Measurements from ENCODE around the gene GYPE.
"Not testable (repeated sequence)": the region's sequence is repeated elsewhere in the genome, so short reads cannot be mapped to it uniquely, and the experiment has no call there.

GYPE gene

DNA sequence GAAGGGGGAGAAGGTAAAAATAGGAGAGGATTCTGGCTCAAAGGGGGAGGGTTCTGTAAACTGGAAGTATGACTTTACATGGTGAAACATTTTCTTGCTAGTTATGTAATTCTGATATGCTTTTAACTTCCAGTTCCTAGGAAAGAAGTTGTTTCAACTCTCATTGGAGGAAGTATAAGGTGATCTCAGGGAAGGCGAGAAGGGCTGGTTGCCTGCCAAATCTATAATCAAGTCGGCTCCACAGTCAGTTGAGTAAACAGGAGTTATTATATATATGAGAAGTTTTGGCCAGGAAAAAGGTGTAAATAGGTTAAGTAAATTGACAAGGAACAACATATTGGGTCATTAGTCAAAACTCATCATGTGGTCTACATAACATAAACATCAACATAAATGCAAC is 56.1 kb downstream of the GYPE start:
- POLR2A ChIA-PET: not testable (repeated sequence)

DNA sequence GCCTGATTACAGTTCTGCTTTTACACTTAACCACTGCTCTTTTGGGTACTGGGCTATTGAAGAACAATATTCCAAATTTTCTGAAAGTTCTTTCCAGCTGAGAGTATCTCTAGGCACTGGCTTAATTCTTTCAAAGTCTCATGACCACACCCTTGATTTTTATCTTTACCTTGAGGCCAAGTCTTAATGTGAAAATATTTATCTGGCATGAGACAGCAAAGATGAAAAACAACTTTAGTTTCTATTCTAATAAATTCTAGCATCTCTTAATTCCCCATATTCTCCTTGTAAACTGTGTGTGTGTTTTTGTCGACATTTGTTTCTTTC is 61.9 kb downstream of the GYPE start:
- CTCF ChIA-PET; H3K9me3 ChIP-seq (ENCODE audit: control insufficient read depth, insufficient read depth, low read depth, low read length); H3K36me3 ChIP-seq (ENCODE audit: control insufficient read depth in 2 of 2, insufficient read depth in 1 of 2, low read length in 2 of 2); H3K4me1 ChIP-seq (ENCODE audit: control insufficient read depth, insufficient read depth, low read length); H3K27ac ChIP-seq (ENCODE audit: extremely low read depth, low read depth, low read length); H3K4me3 ChIP-seq (ENCODE audit: low read depth, low read length); POLR2A ChIA-PET: not testable (repeated sequence)

More for the DNA sequence above, 56.1 kb downstream of the GYPE start:
- H3K27ac ChIP-seq (ENCODE audit: extremely low read depth, low read depth, low read length); H3K9me3 ChIP-seq (ENCODE audit: control insufficient read depth, insufficient read depth, low read depth, low read length); H3K36me3 ChIP-seq (ENCODE audit: control insufficient read depth in 2 of 2, insufficient read depth in 1 of 2, low read length in 2 of 2); H3K4me3 ChIP-seq (ENCODE audit: low read depth, low read length); CTCF ChIA-PET; H3K4me1 ChIP-seq (ENCODE audit: control insufficient read depth, insufficient read depth, low read length): not testable (repeated sequence)

DNA sequence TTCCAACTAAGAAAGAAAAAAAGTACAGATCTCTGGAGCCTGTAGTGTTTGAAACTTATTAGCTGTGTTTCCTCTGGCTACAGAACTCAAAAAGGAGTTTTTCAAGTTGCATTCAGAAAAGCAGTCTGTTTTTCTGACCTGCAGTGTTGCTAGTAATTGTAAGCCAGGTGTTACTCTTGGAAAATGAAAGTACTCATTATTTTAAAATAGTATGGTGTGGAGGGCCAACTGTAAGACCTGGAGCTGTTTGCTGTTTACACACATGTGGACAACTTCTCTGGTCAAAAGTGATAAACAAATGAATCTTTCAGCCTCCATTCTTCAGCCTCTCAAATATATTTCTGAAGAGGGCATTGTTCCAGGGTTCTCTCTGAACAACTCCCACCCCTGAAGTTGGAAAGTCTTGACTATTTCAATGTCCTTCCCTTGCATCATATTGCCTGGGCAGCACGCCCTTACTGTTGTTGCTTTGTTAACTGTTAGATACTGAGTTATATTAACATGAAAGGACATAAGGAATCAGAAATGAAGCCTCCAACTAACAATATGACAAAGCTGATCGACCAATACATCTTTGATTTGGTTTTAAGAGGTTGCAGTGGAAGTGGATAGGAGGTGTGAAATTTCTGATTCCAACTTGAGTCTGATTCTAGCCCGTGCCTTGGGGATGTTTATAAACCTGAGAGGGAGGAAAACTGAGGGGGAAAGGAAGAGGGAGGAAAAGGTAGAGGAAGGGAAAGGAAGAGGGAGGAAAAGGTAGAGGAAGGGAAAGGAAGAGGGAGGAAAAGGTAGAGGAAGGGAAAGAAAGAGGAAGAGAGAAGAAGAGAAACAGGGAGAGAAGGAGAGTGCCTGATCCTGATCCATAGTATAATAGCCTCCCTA is 62.5 kb downstream of the GYPE start:
- POLR2A ChIA-PET: not testable (repeated sequence)

DNA sequence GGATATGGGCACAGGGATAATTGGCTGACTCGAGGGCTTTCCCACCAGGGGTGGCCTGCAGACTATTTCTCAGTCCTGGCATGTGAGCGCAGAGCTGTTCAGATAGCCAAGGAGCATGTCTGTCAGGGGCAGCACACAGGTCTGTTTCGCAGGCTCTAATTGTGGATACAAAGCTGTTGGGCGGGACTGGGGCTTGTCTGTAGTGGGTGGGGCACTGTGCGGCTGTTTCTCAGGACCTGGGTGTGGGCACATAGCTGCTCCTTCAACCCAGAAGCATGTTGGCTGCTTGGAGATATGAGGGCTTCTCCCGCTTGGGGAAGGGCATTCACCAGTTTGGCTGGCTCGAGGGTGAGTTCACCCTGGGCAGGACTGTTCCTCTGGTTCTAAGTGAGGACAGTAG is 65.9 kb downstream of the GYPE start:
- H3K4me3 ChIP-seq (ENCODE audit: low read depth, low read length); H3K36me3 ChIP-seq (ENCODE audit: control insufficient read depth in 2 of 2, insufficient read depth in 1 of 2, low read length in 2 of 2); H3K9me3 ChIP-seq (ENCODE audit: control insufficient read depth, insufficient read depth, low read depth, low read length); CTCF ChIA-PET; H3K27ac ChIP-seq (ENCODE audit: extremely low read depth, low read depth, low read length); POLR2A ChIA-PET; H3K4me1 ChIP-seq (ENCODE audit: control insufficient read depth, insufficient read depth, low read length): not testable (repeated sequence)

More for the DNA sequence above, 62.5 kb downstream of the GYPE start:
- H3K4me3 ChIP-seq (ENCODE audit: low read depth, low read length); H3K36me3 ChIP-seq (ENCODE audit: control insufficient read depth in 2 of 2, insufficient read depth in 1 of 2, low read length in 2 of 2); CTCF ChIA-PET; H3K4me1 ChIP-seq (ENCODE audit: control insufficient read depth, insufficient read depth, low read length); H3K9me3 ChIP-seq (ENCODE audit: control insufficient read depth, insufficient read depth, low read depth, low read length); H3K27ac ChIP-seq (ENCODE audit: extremely low read depth, low read depth, low read length): not testable (repeated sequence)

DNA sequence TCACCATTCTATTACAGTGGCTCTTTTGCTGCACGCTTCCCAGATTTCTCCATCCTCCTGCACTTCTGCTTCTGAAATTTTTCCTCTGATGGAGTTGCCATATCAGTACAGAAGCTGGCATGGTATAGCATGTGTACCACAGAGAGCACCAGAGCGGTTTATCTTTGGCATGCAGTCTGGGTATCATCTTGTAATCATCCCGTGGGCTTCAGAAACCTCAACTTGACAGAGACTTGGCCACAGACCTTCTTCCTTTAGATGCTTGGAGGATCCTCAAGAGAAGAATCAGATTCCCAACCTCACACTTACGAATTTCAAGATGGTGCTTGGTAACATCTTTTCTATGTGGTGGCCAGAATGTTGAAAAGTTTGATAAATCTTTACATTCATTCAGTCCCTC is 71.2 kb downstream of the GYPE start:
- H3K4me1 ChIP-seq (ENCODE audit: control insufficient read depth, insufficient read depth, low read length); H3K27ac ChIP-seq (ENCODE audit: extremely low read depth, low read depth, low read length); CTCF ChIA-PET; H3K36me3 ChIP-seq (ENCODE audit: control insufficient read depth in 2 of 2, insufficient read depth in 1 of 2, low read length in 2 of 2); POLR2A ChIA-PET; H3K9me3 ChIP-seq (ENCODE audit: control insufficient read depth, insufficient read depth, low read depth, low read length); H3K4me3 ChIP-seq (ENCODE audit: low read depth, low read length): not testable (repeated sequence)

GRCh38 chr4:143833676-143834075 is 71.7 kb downstream of the GYPE start:
- TF ChIP-seq WT1 (tag by site-specific recombination; IDR thresholded peaks at IDR 0.05): 0 out of 2 replicates have a peak, but pooled peaks have one; percentile 44
- POLR2A ChIA-PET, CTCF ChIA-PET: not testable (repeated sequence)

GRCh38 chr4:143830576-143830975 is 74.8 kb downstream of the GYPE start:
- H3K4me1 ChIP-seq (ENCODE audit: control insufficient read depth, insufficient read depth, low read length); POLR2A ChIA-PET; H3K4me3 ChIP-seq (ENCODE audit: low read depth, low read length); H3K9me3 ChIP-seq (ENCODE audit: control insufficient read depth, insufficient read depth, low read depth, low read length); H3K36me3 ChIP-seq (ENCODE audit: control insufficient read depth in 2 of 2, insufficient read depth in 1 of 2, low read length in 2 of 2); CTCF ChIA-PET; H3K27ac ChIP-seq (ENCODE audit: extremely low read depth, low read depth, low read length): not testable (repeated sequence)
- TF ChIP-seq ZNF707 (tag by site-specific recombination; IDR thresholded peaks at IDR 0.05): peak; percentile 66

More at GRCh38 chr4:143833676-143834075, 71.7 kb downstream of the GYPE start:
- H3K36me3 ChIP-seq (ENCODE audit: control insufficient read depth in 2 of 2, insufficient read depth in 1 of 2, low read length in 2 of 2); H3K4me3 ChIP-seq (ENCODE audit: low read depth, low read length); H3K9me3 ChIP-seq (ENCODE audit: control insufficient read depth, insufficient read depth, low read depth, low read length); H3K4me1 ChIP-seq (ENCODE audit: control insufficient read depth, insufficient read depth, low read length); H3K27ac ChIP-seq (ENCODE audit: extremely low read depth, low read depth, low read length): not testable (repeated sequence)

DNA sequence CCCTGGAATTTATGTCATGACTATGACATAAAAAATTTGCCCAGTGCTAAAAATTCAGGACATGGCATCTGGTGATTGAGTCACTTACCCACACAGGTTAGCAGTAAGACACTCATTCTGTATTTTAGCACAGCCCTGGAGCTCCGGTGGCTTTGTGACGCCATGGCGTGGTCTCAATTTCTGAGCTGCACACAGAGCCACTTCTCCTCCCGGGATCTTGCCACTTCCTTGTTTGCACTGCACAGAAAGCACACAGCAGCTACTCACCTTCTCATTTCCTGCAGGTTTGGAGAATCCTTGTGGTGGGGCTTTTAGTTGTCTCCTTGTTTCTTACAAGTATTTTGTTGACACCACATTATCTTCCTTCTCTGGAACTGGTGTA is 76.1 kb downstream of the GYPE start:
- H3K4me1 ChIP-seq (ENCODE audit: control insufficient read depth, insufficient read depth, low read length); H3K4me3 ChIP-seq (ENCODE audit: low read depth, low read length); H3K27ac ChIP-seq (ENCODE audit: extremely low read depth, low read depth, low read length); POLR2A ChIA-PET; H3K9me3 ChIP-seq (ENCODE audit: control insufficient read depth, insufficient read depth, low read depth, low read length); H3K36me3 ChIP-seq (ENCODE audit: control insufficient read depth in 2 of 2, insufficient read depth in 1 of 2, low read length in 2 of 2); CTCF ChIA-PET: not testable (repeated sequence)
